ENCODE measurements around the gene CDH4.
"Not testable (repeated sequence)": the region's sequence is repeated elsewhere in the genome, so short reads cannot be mapped to it uniquely, and the experiment has no call there.

Gene CDH4

DNA sequence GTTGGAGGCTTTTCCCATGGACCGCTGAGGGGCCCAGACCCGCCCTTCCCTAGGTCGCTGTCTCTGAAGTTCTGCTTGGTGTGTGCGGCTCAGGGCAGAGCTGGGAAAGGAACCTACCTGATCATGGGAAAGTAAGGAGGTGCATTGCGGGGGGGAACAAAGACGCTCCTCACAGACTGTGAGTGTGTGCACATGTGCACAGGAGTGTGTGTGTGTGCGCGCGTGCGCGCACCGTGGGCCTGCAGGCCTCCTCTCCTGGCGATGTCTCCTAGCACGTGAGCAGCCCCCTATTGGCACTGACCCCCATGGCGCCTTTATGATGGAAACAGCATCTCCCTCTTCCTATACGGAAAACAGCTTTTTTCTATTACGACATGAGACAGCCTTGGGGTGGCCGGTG is 589.5 kb downstream of the CDH4 start:
- in situ Hi-C loops (cut with MboI; ENCODE audit: low sequenced_read_pairs), result no loop called here

- in situ Hi-C loops (cut with MboI; ENCODE audit: low sequenced_read_pairs), result no loop called here
Measured at GRCh38 chr20:61841966-61842365, 589.9 kb downstream of the CDH4 start.

DNA sequence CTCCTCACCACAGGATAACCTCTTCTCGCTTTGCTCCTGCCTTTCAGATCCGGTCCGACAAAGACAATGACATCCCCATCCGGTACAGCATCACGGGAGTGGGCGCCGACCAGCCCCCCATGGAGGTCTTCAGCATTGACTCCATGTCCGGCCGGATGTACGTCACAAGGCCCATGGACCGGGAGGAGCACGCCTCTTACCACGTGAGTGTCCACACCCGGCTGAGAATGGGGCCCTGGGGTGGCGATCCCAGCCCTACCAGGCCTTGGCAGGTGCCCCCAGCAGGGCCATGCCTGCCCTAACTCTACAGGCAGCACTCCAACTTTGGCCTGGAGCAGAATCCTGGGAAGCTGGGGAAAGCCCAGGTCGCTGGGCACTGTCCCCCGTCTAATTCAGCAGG is 592.6 kb downstream of the CDH4 start:
- in situ Hi-C loops (cut with MboI; ENCODE audit: low sequenced_read_pairs), result no loop called here

GRCh38 chr20:61845233-61845671 is 593.2 kb downstream of the CDH4 start:
- in situ Hi-C loops (cut with MboI; ENCODE audit: low sequenced_read_pairs), result no loop called here

GRCh38 chr20:61846074-61846473 is 594.0 kb downstream of the CDH4 start:
- in situ Hi-C loops (cut with MboI; ENCODE audit: low sequenced_read_pairs), result no loop called here

DNA sequence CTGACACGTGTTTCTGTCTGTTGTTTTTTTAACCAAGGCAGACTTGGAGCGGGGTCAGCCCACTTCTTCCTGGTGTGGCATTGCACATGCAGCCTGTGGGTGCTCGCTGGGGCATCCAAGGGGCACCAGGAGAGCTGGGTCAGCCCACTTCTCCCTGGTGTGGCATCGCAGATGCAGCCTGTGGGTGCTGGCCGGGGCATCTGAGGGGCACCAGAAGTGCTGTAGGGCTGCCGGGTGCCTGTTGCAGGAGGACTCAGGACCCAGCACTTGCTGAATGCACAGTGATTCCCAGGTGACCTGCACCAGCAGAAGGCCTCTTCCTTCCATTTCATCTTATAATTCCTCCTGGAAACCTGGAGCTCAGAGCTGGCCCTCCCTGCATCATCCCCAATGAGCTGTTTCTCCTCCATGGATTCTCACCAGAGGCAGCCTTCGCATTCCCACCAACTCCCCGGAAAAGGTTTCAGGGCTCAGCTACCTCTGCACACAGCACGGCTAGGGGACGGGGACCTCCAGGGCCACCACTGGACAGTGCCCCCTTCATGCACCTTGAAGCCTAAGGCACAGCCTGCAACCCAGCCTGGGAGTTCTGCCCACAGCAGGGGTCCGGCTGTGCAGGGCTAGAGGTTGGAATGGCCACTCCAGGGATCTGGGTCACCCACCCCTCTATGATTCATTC is 594.8 kb downstream of the CDH4 start:
- in situ Hi-C loops (cut with MboI; ENCODE audit: low sequenced_read_pairs), result no loop called here

GRCh38 chr20:61847420-61847748 is 595.3 kb downstream of the CDH4 start:
- in situ Hi-C loops (cut with MboI; ENCODE audit: low sequenced_read_pairs), result no loop called here

- in situ Hi-C loops (cut with MboI; ENCODE audit: low sequenced_read_pairs), result no loop called here
Measured at GRCh38 chr20:61847986-61848385, 595.9 kb downstream of the CDH4 start.

GRCh38 chr20:61848851-61849250 is 596.8 kb downstream of the CDH4 start:
- in situ Hi-C loops (cut with MboI; ENCODE audit: low sequenced_read_pairs), result no loop called here

DNA sequence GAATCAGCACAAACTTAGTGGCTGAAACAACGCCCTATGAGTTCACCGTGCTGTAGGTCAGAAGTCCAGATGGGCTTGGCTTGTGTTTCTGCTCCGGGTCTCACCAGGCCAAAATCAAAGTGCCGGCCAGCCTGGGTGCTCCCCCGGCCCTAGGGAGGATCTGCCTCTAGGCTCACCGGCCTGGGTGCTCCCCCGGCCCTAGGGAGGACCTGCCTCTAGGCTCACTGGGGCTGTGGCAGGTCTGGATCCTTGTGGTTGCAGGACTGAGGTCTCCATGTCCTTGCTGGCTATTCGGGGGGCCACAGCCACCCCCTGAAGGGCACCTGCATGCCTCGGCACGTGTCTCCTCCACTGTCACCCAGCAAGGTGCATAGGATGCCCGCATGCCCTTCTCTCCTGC is 597.3 kb downstream of the CDH4 start:
- in situ Hi-C loops (cut with MboI; ENCODE audit: low sequenced_read_pairs), result no loop called here

- in situ Hi-C loops (cut with MboI; ENCODE audit: low sequenced_read_pairs), result no loop called here
Measured at GRCh38 chr20:61849822-61850221, 597.8 kb downstream of the CDH4 start.

DNA sequence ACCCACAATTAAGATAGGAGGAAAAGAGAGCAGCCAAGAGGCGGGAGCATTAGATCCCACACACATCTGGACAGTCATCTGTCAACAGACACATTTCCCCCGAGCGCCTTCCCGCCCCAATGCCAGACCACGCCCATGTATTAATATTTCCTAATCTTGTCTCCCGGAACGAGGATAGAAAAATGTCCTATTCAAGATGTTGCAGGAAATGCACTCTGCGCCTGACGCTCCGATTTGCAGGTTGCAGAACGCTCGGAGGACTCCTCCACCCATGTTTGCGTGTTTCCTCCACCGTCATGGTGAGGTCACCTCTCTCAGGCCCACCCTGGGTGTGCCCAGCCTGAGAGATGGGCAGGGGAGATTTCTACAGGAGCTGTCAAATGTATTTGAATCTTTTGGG is 598.4 kb downstream of the CDH4 start:
- in situ Hi-C loops (cut with MboI; ENCODE audit: low sequenced_read_pairs), result no loop called here

- in situ Hi-C loops (cut with MboI; ENCODE audit: low sequenced_read_pairs), result no loop called here
Measured at GRCh38 chr20:61850926-61851900, 599.2 kb downstream of the CDH4 start.

GRCh38 chr20:61852268-61853072 is 600.4 kb downstream of the CDH4 start:
- in situ Hi-C loops (cut with MboI; ENCODE audit: low sequenced_read_pairs), result no loop called here

DNA sequence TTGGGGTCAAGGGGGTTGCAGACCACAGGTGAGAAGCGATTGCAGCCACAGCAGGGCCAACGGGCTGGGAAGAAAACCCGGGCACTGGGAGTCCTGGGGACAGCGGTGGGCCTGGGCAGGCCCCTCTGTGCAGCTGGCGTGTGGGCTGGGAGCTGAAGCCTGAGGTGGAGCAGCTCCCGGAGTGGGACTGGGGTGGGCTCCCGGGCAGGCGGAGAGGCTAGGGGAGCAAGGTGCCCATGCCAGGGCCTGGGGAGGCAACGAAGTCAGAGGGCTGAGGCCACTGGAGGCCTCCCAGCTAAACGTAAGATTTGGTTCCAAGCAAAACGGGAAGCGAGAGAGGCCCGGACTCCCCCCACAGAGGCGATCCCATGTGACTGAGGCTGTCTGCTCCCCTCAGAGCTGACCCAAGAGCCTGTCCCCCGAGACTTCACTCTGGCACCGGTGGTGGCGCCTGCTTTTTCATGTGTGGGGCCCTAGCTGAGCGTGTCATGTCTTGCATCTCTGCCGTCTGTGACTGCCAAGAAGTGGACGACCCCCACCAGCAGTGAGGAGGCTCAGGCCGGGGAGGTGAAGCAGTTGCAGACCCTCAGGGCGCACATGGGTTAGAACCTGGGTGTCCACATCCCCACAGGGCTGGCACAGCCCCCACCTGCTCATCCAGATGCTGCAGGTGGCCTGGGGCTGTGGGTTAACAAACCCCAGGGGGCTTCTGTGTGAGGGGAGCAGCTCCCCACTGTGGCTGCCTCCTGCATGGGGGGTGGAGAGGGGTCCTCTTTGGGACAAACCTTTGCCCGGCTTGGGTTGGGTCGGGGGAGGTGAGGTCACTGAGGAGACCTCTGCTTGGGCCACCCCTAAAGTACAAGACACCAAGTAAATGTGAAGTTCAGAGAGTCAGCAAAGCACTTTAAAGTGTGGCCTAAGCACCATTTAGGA is 601.3 kb downstream of the CDH4 start:
- in situ Hi-C loops (cut with MboI; ENCODE audit: low sequenced_read_pairs), result no loop called here

DNA sequence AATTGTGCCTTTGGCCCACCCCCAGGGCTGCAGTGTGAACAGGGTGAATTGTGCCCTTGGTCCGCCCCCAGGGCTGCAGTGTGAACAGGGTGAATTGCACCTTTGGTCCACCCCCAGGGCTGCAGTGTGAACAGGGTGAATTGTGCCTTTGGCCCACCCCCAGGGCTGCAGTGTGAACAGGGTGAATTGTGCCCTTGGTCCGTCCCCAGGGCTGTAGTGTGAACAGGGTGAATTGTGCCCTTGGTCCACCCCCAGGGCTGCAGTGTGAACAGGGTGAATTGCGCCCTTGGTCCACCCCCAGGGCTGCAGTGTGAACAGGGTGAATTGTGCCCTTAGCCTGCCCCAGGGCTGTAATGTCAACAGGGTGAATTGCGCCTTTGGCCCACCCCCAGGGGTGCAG is 602.5 kb downstream of the CDH4 start:
- in situ Hi-C loops (cut with MboI; ENCODE audit: low sequenced_read_pairs), result not testable (repeated sequence)

GRCh38 chr20:61855286-61855685 is 603.2 kb downstream of the CDH4 start:
- in situ Hi-C loops (cut with MboI; ENCODE audit: low sequenced_read_pairs), result no loop called here

DNA sequence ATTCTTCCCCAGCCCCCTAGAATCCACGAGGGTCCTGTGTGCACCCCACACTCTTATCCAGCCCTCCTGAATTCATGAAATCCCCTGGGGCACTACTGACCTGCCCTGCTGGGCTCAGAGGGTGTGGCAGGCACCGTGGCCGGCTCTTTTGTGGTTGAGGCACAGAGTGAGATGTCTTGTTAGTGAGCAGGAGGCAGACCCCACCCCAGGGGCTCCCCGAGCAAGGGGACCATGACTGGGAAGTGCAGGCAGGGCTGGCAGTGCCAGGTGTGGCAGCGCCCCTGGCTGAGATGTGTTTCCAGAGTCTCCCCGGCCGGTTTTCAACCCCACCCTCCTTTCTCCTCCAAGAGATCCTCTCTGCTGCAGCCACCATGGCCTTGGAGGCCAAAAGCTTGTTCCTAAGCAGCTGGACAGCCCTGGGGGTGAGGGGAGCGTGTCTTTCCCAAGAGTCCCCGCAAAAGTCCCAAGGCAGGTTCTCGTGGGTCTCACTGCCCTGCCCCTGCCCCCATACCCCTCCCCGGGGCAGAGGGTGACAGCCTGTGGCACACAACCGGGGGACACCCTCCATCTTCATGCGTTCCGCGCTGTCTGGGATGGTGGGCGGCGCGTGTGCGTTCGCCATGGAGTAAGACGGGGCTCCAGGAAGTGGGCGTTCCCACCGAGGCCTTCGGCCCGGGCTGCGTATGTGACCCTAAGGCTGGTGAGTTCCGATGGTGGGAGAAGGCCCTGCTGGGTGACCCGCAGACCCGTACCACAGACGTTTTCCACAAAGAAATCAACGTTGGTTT is 604.8 kb downstream of the CDH4 start:
- in situ Hi-C loops (cut with MboI; ENCODE audit: low sequenced_read_pairs), result no loop called here

GRCh38 chr20:61857414-61857775 is 605.3 kb downstream of the CDH4 start:
- in situ Hi-C loops (cut with MboI; ENCODE audit: low sequenced_read_pairs), result no loop called here

DNA sequence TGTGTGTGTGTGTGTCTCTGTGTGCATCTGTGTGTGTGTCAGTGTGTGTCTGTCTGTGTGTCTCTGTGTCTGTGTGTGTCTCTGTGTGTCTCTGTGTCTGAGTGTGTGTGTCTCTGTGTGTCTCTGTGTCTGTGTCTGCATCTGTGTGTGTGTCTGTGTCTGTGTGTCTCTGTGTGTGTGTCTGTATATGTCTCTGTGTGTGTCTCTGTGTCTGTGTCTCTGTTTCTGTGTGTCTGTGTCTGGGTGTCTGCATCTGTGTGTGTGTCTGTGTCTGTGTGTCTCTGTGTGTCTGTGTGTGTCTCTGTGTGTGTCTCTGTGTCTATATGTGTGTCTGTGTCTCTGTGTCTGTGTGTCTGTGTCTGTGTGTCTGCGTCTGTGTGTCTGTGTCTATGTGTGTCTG is 605.8 kb downstream of the CDH4 start:
- in situ Hi-C loops (cut with MboI; ENCODE audit: low sequenced_read_pairs), result no loop called here

All from hTERT RPE-1 (cell line).